Bone marrow (tissue), 2 donors: ENCODE measurements around the gene ZNF134.

ENCODE experiments used
- DNase-seq, 2 donors: peaks; one replicate each; lab custom pipeline; 2025; lab: John Stamatoyannopoulos, UW

The ZNF134 gene

DNA sequence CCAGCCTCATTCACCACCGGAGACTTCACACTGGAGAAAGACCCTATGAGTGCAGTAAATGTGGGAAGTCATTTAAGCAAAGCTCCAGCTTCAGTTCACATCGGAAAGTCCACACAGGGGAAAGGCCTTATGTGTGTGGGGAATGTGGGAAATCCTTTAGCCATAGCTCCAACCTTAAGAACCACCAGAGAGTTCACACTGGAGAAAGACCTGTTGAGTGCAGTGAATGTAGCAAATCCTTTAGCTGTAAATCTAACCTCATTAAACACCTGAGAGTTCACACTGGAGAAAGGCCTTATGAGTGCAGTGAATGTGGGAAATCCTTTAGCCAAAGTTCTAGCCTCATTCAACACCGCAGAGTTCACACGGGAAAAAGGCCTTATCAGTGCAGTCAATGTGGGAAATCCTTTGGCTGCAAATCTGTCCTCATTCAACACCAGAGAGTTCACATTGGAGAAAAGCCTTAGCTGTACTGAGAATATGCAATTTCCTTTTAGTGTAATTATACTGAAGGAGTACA is 27.7 kb downstream of the ZNF134 start:
- DNase-seq = no peak

GRCh38 chr19:57642396-57643046 is 28.5 kb downstream of the ZNF134 start:
- no peak for DNase-seq

DNA sequence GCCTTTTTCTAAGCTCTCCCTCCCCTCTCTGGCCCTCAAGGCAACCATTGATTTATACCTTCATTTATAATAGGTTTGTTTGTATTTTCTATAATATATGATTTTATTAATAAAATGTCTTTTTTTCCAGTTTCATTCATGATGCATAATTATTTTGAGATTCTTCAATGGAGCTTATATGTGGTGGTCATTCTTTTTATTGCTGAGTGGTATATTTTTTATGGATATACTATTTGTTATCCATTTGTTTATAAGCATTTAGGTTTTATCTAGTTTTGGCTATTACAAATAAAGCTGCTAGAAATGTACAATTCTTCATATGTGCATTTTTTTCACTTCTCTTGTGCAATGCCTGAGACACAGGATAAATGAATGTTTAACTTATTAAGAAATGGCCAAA is 29.7 kb downstream of the ZNF134 start:
- DNase-seq = no peak

DNA sequence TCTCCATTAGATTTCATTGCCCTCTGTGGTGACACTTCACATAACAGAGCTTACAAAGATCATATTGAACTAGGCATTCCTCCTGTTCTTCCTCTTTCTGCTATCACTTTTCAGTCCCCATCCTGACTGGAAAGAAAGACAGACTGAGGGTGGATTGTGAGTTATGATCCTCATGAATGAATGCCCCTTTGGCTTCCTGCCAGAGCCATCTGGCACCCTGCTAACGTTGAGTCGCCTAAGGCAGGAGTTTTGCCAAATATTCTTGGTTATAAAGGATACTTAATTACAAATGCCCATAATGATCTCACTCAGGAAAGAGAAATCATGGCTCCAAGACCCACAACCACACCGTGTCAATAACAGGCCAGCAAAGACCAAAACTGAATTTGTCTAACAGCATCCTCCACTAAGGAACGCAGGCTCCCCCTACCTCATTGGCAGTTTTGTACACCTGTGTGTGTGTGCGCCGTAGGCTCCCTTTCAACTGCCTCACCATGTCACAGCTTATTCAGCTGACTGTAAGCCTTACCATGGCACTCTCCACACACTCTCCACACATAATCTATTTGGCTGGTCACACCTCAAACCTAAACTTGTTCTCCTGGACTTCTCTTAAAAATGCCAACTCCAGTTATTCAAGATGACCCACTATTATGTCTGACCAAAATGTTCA is 34.4 kb downstream of the ZNF134 start:
- no peak for DNase-seq

GRCh38 chr19:57651654-57651996 is 37.6 kb downstream of the ZNF134 start:
- no peak for DNase-seq

DNA sequence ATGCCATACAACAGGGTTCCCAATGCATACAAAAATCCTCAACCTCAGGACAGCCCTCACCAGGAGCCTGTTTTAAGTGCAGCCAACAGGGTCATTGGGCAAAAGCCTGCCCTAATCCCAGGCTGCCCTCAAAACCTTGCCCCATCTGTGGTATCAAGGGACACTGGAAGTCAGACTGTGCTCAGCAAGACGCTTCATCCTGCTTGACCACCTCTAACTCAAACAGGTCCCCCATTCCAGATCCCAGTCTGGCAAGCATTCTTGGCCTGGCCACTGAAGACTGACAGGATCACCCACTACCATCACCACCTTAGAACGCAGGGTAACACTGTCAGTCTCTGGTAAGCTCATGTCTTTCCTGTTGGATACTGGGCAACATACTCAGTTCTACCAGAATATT is 39.6 kb downstream of the ZNF134 start:
- DNase-seq = no peak

DNA sequence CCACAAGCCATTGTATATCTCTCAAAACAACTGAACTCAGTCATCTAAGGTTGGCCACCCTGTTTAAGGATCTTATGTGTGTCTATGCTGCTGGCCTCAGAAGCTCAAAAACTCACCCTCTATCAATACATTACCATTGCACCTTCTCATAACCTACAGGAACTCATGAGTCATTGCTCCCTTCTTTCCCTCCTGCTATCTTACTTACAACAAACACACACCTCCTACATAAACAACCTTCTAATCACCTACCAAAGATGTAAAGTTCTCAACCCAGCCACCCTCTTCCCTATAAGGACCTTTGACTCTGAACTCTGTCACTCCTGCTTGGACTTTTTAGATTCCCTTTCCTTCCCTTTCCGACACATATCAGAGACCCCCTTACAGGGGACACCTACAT is 41.4 kb downstream of the ZNF134 start:
- no peak for DNase-seq

DNA sequence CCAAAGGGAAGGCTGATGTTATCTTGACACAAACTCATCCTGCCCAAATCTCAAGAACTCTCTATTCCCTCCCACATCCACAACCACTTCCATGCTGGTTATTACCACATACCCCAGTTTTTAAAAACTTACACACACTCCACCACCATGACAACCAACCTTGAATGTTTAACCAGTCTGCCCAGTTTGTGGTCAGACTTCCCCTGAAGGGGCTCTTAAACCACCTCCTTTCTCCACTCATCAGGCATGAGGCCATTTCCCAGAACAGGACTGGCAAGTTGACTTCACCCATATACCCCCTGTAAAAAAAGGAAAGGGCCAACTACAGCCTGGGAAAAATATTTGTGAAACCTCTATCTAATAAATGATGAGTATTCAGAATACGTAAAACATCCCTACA is 42.3 kb downstream of the ZNF134 start:
- peak in 1 of 2 donors; percentile 0 for DNase-seq

DNA sequence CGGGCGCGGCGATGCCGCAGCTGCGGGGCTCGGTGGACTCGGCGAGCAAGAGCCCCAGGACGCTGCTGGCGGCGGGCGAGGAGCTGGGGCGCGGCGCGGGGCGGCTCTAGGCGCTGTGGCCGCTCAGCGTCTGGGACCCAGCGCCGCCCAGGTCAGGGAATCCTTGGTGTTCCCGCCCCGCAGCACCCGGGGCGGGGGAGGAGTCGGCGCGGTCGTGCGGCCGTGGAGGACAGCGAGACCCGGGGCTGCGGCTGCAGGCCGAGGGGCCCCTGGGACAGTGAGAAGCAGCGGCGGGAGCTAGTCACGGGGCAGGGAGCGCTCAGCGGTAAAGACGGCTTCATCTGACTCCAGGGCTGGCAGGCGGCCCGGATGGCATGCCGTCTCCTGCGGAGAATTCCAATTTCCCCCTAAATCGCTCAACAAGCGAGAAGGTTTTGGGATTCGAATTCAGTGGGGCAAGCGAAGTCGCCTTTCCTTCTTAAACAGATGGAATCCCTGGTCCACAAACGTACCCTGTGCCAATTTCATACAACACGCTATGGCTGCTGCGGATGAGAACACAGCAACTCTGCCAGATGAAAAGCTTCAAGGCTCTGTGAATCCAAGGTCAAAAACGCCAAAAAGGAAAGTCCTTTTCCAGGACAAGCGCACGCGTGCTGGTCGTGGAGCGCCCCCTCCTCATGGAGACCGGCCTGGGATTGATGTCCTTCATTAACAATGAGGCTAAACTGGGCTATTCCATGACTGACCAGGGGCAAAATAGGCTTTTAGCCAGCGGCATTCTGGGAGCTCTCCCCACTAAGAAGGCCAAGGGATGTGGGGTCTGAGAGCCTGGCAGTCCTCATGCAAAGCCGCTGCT is 50.5 kb downstream of the ZNF134 start:
- no peak for DNase-seq

DNA sequence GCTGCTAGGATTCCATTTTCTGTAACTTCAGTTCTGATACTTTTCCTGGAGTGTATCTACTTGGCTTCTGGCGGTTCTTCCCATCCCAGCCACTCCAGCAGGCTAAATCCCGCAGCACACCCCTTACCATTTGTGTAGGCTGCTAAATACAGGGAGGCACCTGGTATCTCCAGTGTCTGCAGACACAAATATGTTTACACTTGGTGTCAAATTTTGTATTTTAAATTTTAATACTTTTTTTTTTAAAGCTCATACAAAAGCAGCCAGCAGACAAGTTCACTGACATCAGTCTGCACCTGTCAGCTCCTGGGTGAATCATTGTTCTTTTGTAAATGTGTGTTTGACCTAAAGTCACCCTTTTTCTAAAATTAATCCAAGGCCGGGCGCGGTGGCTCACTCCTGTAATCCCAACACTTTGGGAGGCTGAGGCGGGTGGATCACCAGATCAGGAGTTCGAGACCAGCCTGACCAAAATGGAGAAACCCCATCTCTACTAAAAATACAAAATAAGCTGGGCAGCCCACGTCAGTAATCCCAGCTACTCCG is 51.3 kb downstream of the ZNF134 start:
- no peak for DNase-seq

GRCh38 chr19:57667228-57667627 is 53.2 kb downstream of the ZNF134 start:
- DNase-seq = no peak

- DNase-seq = no peak
Observed at GRCh38 chr19:57668635-57669034, 54.6 kb downstream of the ZNF134 start, which contains the start of gene ZSCAN4. Gene ZSCAN4, plus strand, starts transcription at chr19:57668935. Its CDS starts 7,211 bp downstream, at chr19:57676146.

GRCh38 chr19:57671124-57671895 is 57.3 kb downstream of the ZNF134 start:
- no peak for DNase-seq

- no peak for DNase-seq
Observed at GRCh38 chr19:57672466-57672865, 58.4 kb downstream of the ZNF134 start.
